Measurements from ENCODE around the gene PRR30.

Gene PRR30

GRCh38 chr2:27171351-27171848, 32.2 kb upstream of the PRR30 start:
- DNase-seq (ENCODE audit: low read depth, low spot score): no peak
- ChIA-PET POLR2A (no interaction called here), CTCF (interaction anchor here (0.8 to 4.0 kb wide), 11 partner anchors 8 to 109 kb away, joined by 3 to 56 read pairs (median 26); partner anchors contain the start of genes PREB and TCF23)
- no peak for TF ChIP-seq CTCF (IDR thresholded peaks at IDR 0.05; ENCODE audit: insufficient read depth, low read length, missing control alignments)
- H3K4me3 ChIP-seq (ENCODE audit: low read depth, low read length): no peak overlapping the region

DNA sequence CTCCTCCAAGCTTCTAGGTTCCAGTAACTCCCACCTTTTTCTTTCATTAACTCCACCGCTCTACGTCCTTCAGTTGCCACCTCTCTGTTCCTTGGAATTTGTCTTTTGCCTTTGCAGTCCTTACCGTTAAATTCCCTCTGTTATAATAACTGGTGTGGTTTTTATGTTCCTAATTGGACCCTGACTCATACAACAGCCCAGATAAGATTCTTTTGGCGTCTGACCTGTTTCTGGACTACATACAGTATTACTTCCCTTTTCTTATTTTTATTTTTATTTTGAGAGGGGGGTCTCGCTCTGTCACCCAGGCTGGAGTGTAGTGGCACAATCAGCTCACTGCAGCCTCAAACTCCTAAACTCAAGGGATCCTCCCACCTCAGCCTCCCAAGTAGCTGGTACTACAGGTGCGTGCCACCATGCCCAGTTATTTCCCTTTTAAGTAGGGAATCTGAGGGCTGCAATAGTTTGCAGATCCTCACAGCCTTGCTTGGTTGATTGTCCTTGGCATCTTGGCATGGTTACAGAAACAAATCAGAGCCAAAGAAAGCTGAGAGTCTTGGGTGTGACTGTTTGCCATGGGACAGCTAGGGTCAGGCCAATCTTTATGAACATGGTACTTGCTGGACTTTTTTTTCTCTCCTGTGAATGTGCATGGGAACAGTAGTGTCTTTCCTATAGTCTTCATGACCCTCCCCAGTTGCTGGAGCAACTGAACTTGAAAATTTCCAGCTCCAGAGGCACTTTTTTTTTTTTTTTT, 31.5 kb upstream of the PRR30 start:
- ChIA-PET CTCF (interaction anchor here (0.7 to 4.0 kb wide), 22 partner anchors 8 to 132 kb away, joined by 3 to 56 read pairs (median 6); partner anchors contain the start of genes CAD, PREB, PRR30 and TCF23), POLR2A (no interaction called here)
- DNase-seq (ENCODE audit: low read depth, low spot score): no peak
- H3K4me3 ChIP-seq (ENCODE audit: low read depth, low read length): no peak overlapping the region
- no peak for TF ChIP-seq CTCF (IDR thresholded peaks at IDR 0.05; ENCODE audit: insufficient read depth, low read length, missing control alignments)

DNA sequence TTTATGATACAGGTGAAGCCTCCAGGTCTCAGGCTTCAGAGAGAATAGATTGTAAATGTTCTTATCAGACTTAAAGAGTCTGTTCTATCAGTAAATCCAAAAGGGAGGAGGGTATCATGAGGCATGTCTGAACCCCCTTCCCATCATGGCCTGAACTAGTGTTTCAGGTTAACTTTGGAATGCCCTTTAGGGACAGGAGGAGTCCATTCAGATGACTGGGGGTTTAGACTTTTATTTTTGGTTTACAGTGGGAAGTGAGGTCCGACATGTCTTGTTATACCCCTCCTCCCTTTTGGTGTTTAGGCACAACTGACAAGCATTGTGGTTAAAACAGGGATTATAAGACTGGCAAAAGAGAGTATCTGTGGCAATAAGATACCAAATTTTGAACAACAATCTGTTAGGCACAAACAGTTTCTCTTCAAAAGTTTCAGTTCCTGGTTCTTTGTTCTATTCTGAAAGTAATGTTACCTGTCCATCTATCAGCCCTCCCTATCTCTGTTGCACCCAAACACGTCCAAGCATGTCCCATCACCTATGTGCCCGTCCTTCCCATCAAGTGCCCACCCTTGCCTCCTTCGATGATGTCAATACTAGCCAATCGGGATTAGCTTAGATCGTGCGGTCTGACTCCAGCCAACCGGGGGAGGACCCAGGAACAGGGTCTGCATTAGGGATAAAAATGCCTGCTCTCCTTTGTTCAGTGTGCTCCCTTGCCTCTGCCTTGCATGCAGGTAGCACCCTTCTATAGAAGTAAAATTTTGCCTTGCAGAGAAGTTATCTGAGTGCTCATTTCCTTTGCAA, 26.0 kb upstream of the PRR30 start:
- no peak overlapping the region for H3K4me3 ChIP-seq (ENCODE audit: low read depth, low read length)
- CTCF ChIA-PET: interaction anchor here (0.7 to 1.8 kb wide), 4 partner anchors 10 to 154 kb away, joined by 3 to 9 read pairs (median 3); no protein-coding TSS in a partner anchor
- no peak for TF ChIP-seq CTCF (IDR thresholded peaks at IDR 0.05; ENCODE audit: insufficient read depth, low read length, missing control alignments)
- POLR2A ChIA-PET: no interaction called here
- no peak for DNase-seq (ENCODE audit: low read depth, low spot score)

DNA sequence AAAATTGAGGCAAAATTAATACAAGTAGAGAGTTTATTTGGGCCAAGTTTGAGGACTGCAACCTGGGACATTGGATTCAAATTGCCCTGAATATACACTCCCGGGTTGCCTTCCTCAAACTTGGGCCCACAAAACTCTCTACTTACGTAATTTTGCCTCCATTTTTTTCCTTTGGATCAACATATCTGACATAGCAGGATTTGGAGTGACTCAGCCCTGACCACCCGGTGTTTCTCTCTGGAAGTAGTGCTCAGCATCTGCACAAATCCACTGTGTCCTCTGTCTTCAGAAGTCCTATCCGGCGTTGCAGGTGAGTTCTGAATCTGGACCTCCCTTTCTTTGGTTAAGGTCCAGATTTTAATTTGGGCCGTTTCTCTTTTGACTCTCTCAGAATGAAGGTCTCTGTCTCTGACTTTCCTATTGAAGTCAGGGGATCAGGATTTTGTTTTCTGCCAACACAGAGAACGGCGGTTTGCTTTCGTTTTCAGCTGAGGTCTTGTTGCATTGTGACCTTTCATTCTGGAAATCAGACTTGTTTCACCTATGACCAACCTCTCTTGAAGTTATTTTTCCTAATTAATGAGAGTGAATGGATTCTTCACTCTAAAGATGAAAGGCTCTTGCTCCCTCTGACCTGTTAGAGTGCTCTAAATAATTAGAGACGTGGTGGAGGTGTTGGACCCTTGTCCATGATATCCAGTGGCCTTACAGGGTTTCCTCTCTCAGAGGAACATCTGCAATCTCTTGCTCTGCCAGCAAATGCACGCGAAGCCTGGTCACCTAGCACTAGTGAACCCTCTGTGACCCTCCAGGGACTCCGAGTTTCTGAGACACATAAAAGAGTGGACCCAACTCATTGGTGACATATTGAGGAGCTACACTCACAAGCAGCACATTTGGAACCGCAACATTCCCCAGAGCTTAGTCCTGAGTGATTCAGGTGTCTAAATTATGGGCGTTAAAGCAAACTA, 23.2 kb upstream of the PRR30 start:
- TF ChIP-seq CTCF (IDR thresholded peaks at IDR 0.05; ENCODE audit: insufficient read depth, low read length, missing control alignments): no peak
- H3K4me3 ChIP-seq (ENCODE audit: low read depth, low read length): no peak overlapping the region
- POLR2A ChIA-PET: no interaction called here
- CTCF ChIA-PET: interaction anchor here (0.9 to 7.9 kb wide), 5 partner anchors 8 to 119 kb away, joined by 3 to 49 read pairs (median 3); no protein-coding TSS in a partner anchor
- DNase-seq (ENCODE audit: low read depth, low spot score): no peak

DNA sequence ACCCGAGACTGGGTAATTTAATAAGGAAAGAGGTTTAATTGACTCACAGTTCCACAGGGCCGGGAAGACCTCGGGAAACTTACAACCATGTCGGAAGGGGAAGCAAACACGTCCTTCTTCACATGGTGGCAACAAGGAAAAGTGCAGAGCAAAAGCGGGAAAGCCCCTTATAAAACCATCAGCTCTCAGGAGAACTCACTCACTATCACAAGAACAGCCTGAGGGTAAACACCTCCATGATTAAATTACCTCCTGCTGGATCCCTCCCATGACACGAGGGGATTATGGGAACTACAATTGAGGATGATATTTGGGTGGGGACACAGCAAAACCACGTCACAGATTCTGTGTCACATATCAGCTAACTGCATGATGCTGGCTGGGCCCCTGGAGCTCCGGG, 21.0 kb upstream of the PRR30 start:
- TF ChIP-seq CTCF (IDR thresholded peaks at IDR 0.05; ENCODE audit: insufficient read depth, low read length, missing control alignments): no peak
- no peak overlapping the region for H3K4me3 ChIP-seq (ENCODE audit: low read depth, low read length)
- DNase-seq (ENCODE audit: low read depth, low spot score): no peak
- POLR2A ChIA-PET: no interaction called here
- CTCF ChIA-PET: interaction anchor here (1.0 to 7.9 kb wide), 4 partner anchors 11 to 143 kb away, joined by 3 to 49 read pairs (median 4); partner anchors contain the start of gene CGREF1
